Neural crest cell (in vitro differentiated cells): ENCODE data around the gene CDK9. TPM values are rescaled to one million over a fixed set of nuclear protein-coding genes. Genes with fewer than 3 reads are reported as not detected.

Experiments
- DNase-seq: peaks from one replicate; pipeline ENCODE4 v3.0.0; 2021; ENCODE audit warnings: low read depth, mixed read lengths, low spot score
- H3K27ac Mint-ChIP-seq: one replicate; pipeline ENCODE4 v1.8.0; 2021; ENCODE audit warnings: mild to moderate bottlenecking, mixed read lengths; ENCODE audit not compliant: unreplicated experiment
- H3K27me3 Mint-ChIP-seq: 2 replicates; pipeline ENCODE4 v1.8.0; 2021; ENCODE audit warnings: low read depth, mild to moderate bottlenecking, mixed read lengths
- H3K36me3 Mint-ChIP-seq: 2 replicates; pipeline ENCODE4 v1.8.0; 2021; ENCODE audit warnings: low read depth, mild to moderate bottlenecking, mixed read lengths
- H3K4me1 Mint-ChIP-seq: 2 replicates; pipeline ENCODE4 v1.8.0; 2021; ENCODE audit warnings: mixed read lengths
- H3K4me3 Mint-ChIP-seq: one replicate; pipeline ENCODE4 v1.8.0; 2021; ENCODE audit warnings: mild to moderate bottlenecking, mixed read lengths
- H3K9me3 Mint-ChIP-seq: 2 replicates; pipeline ENCODE4 v1.8.0; 2021; ENCODE audit warnings: mixed read lengths
- CTCF ChIP-seq: fragments of 200-600 bp; sonication (generic); conservative IDR thresholded peaks from 2 replicates; pipeline ENCODE4 v1.5.0; 2021; ENCODE audit warnings: antibody characterized with exemption, mild to moderate bottlenecking
- total RNA-seq: library from RNA; stranded (reverse); gene quantifications from 2 replicates; pipeline ENCODE4 v1.2.1, GENCODE V29; 2021

CDK9 gene
- total RNA-seq, 1 donor from 2014 or later, result 84.8 TPM

DNA sequence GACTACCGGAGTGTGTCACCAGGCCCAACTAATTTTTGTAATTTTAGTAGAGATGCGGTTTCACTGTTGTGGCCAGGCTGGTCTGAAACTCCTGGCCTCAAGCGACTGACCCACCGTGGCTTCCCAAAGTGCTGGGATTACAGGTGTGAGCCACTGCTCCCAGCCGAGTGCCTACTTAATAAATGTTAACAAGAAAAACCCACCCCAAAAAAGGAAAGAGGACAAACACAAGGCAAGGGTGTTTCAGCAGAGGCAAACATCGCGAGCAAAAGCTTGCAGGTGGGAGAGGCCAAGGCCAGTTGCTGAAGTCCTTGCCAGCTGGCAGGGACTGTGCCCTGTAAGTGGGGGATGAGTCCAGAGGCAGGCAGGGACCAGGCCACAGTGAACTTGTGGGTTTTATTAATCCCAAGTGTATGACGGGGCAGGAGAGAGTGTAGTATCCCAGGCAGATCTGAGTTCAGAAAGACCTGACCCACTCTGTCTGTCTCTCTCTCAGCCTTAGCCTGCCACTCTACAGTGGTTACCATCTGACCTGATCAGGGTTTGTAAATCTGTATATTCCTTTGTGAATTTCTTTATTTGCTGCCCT lies 10.5 kb downstream of the CDK9 start:
- Mint-ChIP-seq H3K4me3 (peak overlapping the region; percentile 28), H3K9me3 (no peaks in the 10 kb centered on the region), H3K36me3 (peaks cover 3% of the 10 kb centered on the region), H3K4me1 (peaks cover 6% of the 10 kb centered on the region), H3K27ac (no peak overlapping the region), H3K27me3 (no peaks in the 10 kb centered on the region)
- DNase-seq, result no peak
- no peak for TF ChIP-seq CTCF

DNA sequence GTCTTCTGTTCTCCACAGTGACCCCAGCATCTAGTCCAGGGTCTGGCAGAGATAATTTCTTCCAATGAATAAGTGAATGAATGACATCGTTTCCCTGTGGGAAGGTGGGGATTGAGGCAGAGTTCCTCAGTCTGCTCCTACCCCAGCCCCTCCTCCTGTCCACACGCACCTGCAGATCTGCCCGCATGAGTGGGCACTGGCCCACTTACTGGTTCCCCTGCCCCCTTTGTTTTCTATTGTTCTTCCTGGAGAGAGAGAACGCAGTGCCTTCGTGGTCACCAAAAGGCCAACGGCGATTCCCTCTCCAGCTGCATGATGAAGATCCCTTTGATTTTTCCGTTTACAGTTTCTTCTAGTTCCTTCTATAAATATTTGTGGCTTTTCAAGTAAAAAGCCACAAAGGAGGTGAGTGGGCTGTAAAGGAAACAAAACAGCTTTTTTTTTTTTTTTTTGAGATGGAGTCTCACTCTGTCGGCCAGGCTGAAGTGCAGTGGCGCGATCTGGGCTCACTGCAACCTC lies 11.1 kb downstream of the CDK9 start:
- peaks cover 8% of the 10 kb centered on the region for H3K4me1 Mint-ChIP-seq
- no peak for TF ChIP-seq CTCF
- H3K36me3 Mint-ChIP-seq, result peaks cover 3% of the 10 kb centered on the region
- no peak for DNase-seq
- no peaks in the 10 kb centered on the region for H3K9me3 Mint-ChIP-seq
- H3K27ac Mint-ChIP-seq, result no peak overlapping the region
- H3K4me3 Mint-ChIP-seq, result peak overlapping the region; percentile 28
- H3K27me3 Mint-ChIP-seq, result no peaks in the 10 kb centered on the region

DNA sequence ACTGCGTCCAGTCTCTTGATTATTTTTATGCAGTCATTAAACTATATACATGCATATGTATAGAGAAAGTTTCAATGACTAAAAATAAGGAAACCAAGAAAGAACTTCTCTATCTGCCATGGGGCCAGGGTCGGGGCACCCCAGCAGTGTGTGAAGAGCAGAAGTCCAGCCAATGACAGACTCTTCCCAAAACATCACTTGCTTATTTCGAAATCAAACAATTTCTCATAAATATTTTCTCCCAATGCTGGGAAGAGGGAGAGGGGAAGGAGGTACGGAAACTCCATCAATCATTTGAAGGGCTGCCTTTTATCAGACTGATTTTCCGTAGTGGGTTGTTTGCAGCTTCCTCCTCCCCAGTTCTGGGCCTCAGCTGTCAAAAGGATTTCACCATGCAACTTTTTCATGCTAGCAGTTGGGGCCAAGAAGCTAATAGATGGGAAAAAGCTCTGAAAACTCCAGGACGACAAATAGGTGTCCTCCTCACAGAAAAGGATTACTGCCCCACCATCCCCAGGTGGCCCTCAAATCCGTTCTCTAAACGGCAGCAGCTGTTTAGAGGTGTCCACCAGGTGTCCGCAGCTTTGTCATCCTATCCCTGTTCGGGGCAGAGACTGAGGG lies 16.2 kb downstream of the CDK9 start:
- Mint-ChIP-seq H3K9me3 (no peaks in the 10 kb centered on the region), H3K4me1 (peaks cover 13% of the 10 kb centered on the region), H3K4me3 (peak overlapping the region; percentile 99), H3K36me3 (peaks cover 5% of the 10 kb centered on the region), H3K27me3 (no peaks in the 10 kb centered on the region), H3K27ac (peak overlapping the region; percentile 67)
- peak; percentile 24 for TF ChIP-seq CTCF
- DNase-seq, result no peak

- DNase-seq, result peak; percentile 61
- peaks cover 5% of the 10 kb centered on the region for H3K36me3 Mint-ChIP-seq
- H3K9me3 Mint-ChIP-seq, result no peaks in the 10 kb centered on the region
- TF ChIP-seq CTCF, result no peak
- peaks cover 12% of the 10 kb centered on the region for H3K4me1 Mint-ChIP-seq
- peak within 1 kb of the TSS; percentile 98 for H3K27ac Mint-ChIP-seq
- no peaks in the 10 kb centered on the region for H3K27me3 Mint-ChIP-seq
- H3K4me3 Mint-ChIP-seq, result peak within 1 kb of the TSS; percentile 99
Measured at GRCh38 chr9:127802576-127803443, 17.0 kb downstream of the CDK9 start, which contains the start of gene FPGS. TSS of gene FPGS (plus strand) at chr9:127802882. CDS start at chr9:127802925, 43 bp downstream.

DNA sequence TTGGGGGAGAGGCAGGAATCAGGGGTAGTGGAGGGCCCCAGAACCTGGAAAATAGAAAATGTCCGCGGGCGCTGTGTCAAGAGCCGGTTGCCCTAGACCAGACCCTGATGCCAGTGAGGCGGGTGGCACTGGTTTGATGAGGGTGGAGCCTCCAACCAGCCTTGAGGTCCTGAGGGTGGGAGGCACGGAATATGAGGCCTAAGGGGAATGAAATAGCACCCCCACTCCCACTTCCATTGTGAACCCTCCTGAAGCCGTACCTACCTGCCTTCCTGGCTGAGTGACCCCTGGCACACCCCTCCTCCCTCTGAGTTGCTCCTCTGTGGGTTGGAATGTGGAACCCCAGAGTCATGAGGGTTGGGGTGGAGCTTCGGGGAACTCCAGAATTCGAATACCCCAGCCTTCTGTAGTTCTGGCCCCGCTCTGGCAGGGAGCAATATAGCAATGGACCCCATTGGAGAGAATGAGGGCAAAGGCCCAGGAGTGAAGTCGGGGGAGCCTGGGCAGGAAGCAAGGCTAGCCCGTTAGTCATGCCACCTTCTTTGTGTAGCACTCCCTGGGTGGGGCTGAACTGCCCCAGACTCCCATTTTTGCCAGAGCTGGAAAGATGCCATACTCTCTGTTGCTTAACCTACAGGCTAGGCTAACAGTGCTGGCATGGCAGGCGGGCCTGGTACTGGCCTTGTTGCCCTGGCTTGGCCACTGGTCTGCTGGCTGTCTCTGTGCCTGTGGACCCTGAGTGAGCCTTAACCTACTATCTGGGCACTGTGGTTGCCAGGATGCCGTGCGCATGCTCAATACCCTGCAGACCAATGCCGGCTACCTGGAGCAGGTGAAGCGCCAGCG lies 17.9 kb downstream of the CDK9 start:
- Mint-ChIP-seq H3K4me1 (peaks cover 12% of the 10 kb centered on the region), H3K9me3 (no peaks in the 10 kb centered on the region), H3K27ac (peak overlapping the region; percentile 98), H3K27me3 (no peaks in the 10 kb centered on the region), H3K4me3 (peak overlapping the region; percentile 99), H3K36me3 (peaks cover 5% of the 10 kb centered on the region)
- no peak for DNase-seq
- TF ChIP-seq CTCF, result no peak
